ENCODE measurements around the gene CD79A.
A peak's percentile ranks its signal among the peaks of the same experiment; 100 is the strongest.
"Not testable (repeated sequence)": the region's sequence is repeated elsewhere in the genome, so short reads cannot be mapped to it uniquely, and the experiment has no call there.

CD79A gene

DNA sequence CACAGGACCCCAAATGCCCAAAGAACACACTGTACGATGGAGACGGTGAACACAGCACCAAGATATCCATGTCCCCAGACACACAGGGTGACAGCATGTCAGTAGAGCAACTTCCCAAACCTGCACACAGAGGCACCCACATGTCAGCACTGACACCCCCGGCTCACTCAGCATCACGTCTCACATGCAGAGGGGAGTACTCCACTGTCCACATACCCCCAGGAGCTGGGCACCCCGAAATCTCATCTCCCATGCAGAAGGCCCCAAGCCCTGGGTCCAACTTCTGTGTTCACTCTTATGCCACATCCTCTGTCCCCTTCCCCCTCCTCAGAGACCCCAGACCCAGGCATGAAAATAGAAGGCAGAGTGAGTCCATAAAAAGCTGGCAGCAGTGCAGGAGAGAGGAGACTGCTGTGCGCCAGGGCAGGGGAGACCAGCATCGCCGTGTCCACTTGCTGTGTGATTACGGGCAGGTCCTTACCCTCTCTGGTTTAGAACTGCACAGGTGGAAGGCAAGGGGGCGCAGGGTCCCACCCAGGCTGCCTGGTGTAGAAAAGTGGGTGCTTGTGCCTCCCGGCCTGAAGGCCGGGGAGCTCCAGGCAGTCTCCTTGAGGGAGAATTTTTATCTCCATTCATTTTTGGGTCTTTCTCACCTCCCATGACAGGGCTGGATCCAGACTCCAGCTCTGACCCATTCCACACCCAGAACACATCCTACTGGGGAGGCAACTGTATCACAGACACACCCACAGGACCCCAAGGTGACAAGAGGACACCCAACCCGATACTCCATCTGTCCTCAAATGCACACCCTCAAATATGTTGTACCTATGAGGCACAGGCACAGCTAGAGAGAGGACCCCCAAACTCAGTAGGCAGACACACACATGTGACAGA, 34.2 kb downstream of the CD79A start:
- no peaks in the 10 kb centered on the region for H3K36me3 ChIP-seq (ENCODE audit: insufficient read depth, low read length)
- H3K9me3 ChIP-seq (ENCODE audit: control insufficient read depth, insufficient read depth, low read length): no peaks in the 10 kb centered on the region
- H3K9ac ChIP-seq (ENCODE audit: low read depth, low read length): no peak overlapping the region
- peaks cover 9% of the 10 kb centered on the region for H3K4me1 ChIP-seq (ENCODE audit: insufficient read depth, low read length)

DNA sequence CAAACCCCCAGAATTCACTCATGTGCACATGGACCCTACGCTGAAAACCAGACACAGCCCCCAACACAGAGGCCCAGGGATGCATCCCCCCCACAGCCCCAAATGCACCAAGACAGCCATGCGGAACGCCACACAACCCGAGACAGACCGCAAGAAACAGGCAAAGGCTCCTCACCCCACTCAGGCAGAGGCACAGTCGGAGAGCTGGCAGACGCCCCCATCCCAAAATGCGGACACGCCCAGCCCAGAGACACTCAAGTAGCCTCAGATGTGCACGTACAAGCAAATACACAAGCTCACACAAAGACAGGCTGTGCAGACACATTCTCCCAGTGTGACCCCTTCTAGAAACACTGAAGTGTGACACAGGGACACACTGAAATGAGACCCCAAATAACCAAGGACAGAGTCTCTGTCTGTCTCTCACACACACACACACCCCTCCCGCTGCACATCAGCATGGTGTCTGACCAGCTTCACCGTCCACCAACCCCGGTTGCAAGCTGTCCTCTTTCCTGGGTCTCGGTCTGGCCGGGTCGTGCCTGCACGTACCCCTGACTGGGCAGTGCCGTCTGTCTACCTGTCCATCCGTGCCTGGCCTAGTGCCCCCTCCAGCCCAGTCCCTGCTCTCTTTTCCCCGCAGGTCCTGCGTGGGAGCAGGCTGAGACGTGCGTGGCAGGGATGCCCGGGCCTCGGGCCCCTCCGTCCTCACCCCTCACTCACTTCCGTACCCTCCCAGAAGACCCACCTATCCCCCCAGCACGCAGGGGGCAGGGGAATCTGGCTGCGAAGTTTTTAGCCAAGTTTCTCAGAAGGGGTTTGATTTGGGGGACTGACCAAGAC, 35.0 kb downstream of the CD79A start:
- peaks cover 9% of the 10 kb centered on the region for H3K4me1 ChIP-seq (ENCODE audit: insufficient read depth, low read length)
- H3K36me3 ChIP-seq (ENCODE audit: insufficient read depth, low read length): no peaks in the 10 kb centered on the region
- H3K9ac ChIP-seq (ENCODE audit: low read depth, low read length): peak overlapping the region; percentile 13; the same call in 1 of the 2 replicates
- H3K9me3 ChIP-seq (ENCODE audit: control insufficient read depth, insufficient read depth, low read length): no peaks in the 10 kb centered on the region

DNA sequence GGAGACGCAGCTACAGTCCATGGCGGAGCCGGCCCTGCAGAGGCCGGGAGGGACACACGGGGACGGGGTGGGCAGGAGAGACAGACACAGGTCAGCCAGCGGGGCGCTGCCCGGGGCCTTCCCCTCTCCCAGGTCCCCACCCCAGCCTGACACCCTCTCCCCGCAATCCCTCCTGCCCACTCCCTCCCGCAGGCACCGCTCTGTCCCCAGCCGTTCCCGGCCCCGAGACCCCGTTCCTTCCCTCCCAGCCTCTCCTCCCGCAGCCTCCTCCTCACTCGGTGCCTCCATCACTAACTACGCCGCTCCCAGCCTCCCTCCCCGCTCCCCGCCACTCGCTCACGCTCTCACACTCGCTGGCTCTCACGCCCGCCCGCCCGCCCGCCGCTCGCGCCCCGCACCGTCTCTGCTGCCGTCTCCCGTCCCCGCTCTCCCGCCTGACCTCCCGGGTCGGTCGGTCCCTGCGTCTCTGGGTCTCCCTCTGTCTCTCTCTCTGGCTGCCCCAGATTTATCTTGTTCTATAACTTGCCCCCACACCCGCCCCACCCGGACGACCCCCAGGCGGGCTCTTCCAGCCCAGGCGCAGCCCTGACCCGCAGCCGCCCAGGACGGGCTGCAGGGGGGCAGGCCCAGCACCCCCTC, 35.9 kb downstream of the CD79A start:
- Histone ChIP-seq H3K4me1 (ENCODE audit: insufficient read depth, low read length) (peaks cover 9% of the 10 kb centered on the region), H3K9me3 (ENCODE audit: control insufficient read depth, insufficient read depth, low read length) (no peaks in the 10 kb centered on the region), H3K9ac (ENCODE audit: low read depth, low read length) (peak overlapping the region; percentile 20; the same call in 1 of the 2 replicates), H3K36me3 (ENCODE audit: insufficient read depth, low read length) (no peaks in the 10 kb centered on the region)

DNA sequence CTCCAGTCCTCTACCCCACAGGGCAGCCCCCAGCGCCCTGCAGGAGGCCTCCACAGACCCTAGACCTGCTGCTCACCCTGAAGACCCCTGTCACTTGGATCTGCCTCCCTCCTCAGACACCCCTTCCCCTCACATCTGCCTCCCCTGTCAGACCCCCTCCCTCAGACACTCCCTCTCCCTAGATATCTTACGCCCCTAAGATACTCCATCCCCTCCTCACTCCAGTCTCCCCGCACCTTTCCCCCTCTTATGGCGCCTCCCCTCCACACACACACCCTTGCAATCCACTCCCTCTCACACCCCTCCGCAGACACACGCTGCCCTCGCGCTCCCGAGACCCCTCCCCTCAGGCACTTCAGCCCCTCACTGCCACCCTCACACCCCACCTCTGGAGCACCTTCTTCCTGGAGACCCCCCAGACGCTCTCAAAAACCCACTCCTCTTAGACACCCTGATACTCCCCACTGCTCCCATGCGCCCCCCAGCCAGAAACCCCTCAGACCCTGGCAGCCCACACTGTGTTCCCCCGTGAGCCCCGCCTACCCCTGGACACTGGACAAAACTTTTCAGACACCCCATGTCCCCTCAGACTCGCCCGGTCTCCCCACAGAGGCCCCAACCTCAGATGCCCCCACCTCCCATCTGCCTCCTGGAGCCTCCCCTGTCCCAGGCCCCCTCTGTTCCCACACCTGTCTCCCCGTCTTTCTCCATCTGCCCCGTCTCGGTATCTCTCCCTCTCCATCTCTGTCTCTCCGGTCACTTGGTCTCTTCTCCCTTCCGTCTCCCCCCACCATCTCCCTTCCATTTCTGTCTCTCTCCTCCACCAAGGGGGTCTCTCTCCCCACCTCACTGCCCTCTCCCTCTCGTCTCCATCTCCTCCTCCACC, 36.7 kb downstream of the CD79A start:
- no peaks in the 10 kb centered on the region for H3K36me3 ChIP-seq (ENCODE audit: insufficient read depth, low read length)
- H3K4me1 ChIP-seq (ENCODE audit: insufficient read depth, low read length): peaks cover 9% of the 10 kb centered on the region
- peak overlapping the region; percentile 20; the same call in 1 of the 2 replicates for H3K9ac ChIP-seq (ENCODE audit: low read depth, low read length)

DNA sequence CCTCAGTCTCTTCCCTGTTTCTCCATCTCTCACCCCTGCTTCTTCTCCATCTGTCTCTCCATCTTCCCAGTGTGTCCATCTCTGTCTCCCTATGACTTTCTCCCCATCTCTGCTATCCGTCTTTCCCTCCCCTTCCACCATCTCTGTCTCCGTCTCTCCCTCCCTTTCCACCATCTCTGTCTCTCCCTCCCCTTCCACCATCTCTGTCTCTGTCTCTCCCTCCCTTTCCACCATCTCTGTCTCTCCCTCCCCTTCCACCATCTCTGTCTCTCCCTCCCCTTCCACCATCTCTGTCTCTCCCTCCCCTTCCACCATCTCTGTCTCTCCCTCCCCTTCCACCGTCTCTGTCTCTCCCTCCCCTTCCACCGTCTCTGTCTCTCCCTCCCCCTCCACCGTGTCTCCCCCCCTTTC, 37.4 kb downstream of the CD79A start:
- H3K9me3 ChIP-seq (ENCODE audit: control insufficient read depth, insufficient read depth, low read length); H3K36me3 ChIP-seq (ENCODE audit: insufficient read depth, low read length); H3K9ac ChIP-seq (ENCODE audit: low read depth, low read length); H3K4me1 ChIP-seq (ENCODE audit: insufficient read depth, low read length): not testable (repeated sequence)

More for the DNA sequence above, 36.7 kb downstream of the CD79A start:
- H3K9me3 ChIP-seq (ENCODE audit: control insufficient read depth, insufficient read depth, low read length): no peaks in the 10 kb centered on the region

DNA sequence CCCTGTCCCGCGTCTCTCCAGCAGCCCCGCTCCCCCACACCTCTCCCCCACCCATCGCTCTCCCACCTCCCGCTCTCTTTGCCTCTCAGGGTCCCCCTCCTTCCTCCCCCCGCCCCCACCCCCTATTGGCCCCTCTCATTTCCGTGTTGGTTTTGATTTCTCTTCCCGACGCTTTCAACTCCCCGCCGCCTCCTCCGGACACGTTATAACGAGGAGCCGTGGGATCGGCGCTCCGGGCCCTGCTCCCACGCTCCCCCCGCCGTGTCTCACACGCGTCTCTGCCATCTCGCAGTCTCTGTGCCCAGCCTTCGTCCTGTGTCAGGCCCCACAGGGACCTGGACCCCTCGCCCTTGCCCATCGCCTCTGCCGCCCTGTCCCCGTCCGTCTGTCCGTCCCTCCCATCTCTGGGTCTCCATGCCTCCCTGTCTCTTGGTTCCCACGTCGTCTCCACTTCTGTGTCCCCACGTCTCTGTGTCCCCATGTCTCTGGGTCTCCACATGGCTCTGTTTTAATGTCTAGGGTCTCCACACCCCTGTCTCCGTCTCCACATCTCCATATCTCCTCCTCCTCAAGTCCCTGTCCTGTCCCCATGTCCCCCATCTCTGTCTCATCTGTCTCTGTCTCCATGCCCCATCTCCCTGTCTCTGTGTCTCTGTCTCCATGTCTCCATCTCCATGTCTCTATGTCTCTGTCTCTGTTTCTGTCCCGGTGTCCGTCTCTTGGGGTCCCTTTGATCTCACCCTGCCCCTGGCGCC, 38.1 kb downstream of the CD79A start:
- Histone ChIP-seq H3K36me3 (ENCODE audit: insufficient read depth, low read length) (no peaks in the 10 kb centered on the region), H3K9ac (ENCODE audit: low read depth, low read length) (peak overlapping the region; percentile 2; the same call in 1 of the 2 replicates), H3K9me3 (ENCODE audit: control insufficient read depth, insufficient read depth, low read length) (no peaks in the 10 kb centered on the region), H3K4me1 (ENCODE audit: insufficient read depth, low read length) (peaks cover 9% of the 10 kb centered on the region)

DNA sequence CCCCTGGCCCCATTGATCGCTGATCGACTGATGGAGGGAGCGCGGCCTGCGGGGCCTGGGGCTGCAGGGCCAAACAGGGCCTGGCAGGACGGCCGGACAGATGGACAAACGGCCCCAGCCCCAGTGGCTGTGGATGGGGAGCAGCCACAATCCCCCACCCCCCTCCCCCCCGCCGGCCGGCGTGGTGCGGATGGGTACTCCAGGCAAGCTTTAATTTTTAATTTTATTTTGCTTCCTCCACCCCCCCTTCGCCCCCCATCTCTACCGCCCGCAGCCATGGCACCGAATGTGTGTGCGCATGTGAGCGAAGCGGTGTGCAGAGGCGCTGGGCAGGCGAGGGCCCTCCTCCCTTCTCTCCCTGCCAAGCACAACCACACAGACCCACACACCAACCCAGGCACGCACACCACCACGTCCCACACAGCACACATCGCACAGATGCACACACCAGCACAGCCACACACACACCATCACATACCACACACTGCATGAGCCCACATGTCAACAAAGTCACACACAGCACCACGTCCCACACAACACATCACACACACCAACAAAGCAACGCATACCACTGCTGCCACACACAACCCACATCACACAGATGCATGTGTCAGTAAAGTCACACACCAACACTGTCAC, 38.8 kb downstream of the CD79A start:
- Histone ChIP-seq H3K9ac (ENCODE audit: low read depth, low read length) (no peak overlapping the region), H3K36me3 (ENCODE audit: insufficient read depth, low read length) (no peaks in the 10 kb centered on the region), H3K9me3 (ENCODE audit: control insufficient read depth, insufficient read depth, low read length) (no peaks in the 10 kb centered on the region), H3K4me1 (ENCODE audit: insufficient read depth, low read length) (peaks cover 9% of the 10 kb centered on the region)

DNA sequence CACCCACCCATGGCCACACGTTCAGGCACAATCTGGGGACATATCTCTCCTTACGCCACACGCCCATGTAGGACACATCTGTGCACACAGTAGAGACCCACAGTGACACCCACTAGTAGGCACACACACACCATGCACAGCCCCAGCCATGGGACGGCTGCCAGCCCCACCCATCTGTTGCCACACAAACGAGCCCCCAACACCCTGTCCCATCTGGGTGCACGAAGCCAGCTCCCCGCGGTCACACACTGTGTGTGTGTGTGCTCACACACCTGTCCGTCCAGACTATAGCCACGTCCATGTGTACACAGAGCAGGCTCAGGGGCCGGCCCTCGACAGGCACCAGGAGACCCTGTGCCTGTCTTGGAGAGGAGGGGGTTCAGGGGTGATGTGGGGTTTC, 40.6 kb downstream of the CD79A start:
- Histone ChIP-seq H3K9me3 (ENCODE audit: control insufficient read depth, insufficient read depth, low read length) (no peaks in the 10 kb centered on the region), H3K36me3 (ENCODE audit: insufficient read depth, low read length) (no peaks in the 10 kb centered on the region), H3K9ac (ENCODE audit: low read depth, low read length) (no peak overlapping the region), H3K4me1 (ENCODE audit: insufficient read depth, low read length) (no peaks in the 10 kb centered on the region; the same call in 1 of the 2 replicates)

DNA sequence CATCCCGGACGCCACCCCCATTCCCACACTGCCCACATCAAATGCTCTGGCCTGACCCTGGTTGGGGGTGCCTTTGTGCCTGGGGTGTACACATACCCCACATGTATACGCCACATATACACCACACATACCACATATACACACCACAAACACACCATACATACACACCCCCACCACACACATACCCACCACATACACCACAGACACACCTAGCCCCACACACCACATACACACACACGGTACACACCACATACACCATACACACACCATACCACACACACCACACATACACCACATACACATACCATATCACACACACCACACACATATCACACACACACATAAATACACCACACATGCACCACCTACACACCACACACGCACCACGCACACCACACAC, 41.0 kb downstream of the CD79A start:
- no peaks in the 10 kb centered on the region for H3K36me3 ChIP-seq (ENCODE audit: insufficient read depth, low read length)
- no peak overlapping the region for H3K9ac ChIP-seq (ENCODE audit: low read depth, low read length)
- no peaks in the 10 kb centered on the region; the same call in 1 of the 2 replicates for H3K4me1 ChIP-seq (ENCODE audit: insufficient read depth, low read length)
- H3K9me3 ChIP-seq (ENCODE audit: control insufficient read depth, insufficient read depth, low read length): no peaks in the 10 kb centered on the region

DNA sequence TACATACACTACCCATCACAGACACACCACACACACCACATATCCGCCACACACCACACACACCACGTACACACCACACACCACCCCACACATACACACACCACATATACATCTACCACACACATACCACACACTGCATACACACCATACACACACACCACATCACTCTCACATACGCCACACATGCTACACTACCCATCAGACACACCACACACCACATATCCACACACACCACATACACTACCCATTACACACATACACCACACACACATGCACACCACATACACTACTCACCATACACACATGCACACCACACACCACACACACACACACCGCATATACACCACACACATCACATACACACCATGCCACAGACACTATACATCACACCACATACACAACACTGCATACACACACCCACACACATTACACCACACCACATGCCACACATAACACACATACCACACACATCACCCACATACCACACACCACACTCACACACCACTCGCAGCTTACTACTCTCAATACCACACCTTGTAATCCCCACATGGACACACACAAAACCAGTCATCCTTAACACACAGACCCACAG, 41.7 kb downstream of the CD79A start:
- Histone ChIP-seq H3K9ac (ENCODE audit: low read depth, low read length) (no peak overlapping the region), H3K9me3 (ENCODE audit: control insufficient read depth, insufficient read depth, low read length) (no peaks in the 10 kb centered on the region), H3K36me3 (ENCODE audit: insufficient read depth, low read length) (no peaks in the 10 kb centered on the region), H3K4me1 (ENCODE audit: insufficient read depth, low read length) (no peaks in the 10 kb centered on the region; the same call in 1 of the 2 replicates)

- H3K4me1 ChIP-seq (ENCODE audit: insufficient read depth, low read length): no peaks in the 10 kb centered on the region
- H3K9ac ChIP-seq (ENCODE audit: low read depth, low read length): no peak overlapping the region
- no peaks in the 10 kb centered on the region for H3K36me3 ChIP-seq (ENCODE audit: insufficient read depth, low read length)
- H3K9me3 ChIP-seq (ENCODE audit: control insufficient read depth, insufficient read depth, low read length): no peaks in the 10 kb centered on the region
Observed at GRCh38 chr19:41919948-41920712, 43.1 kb downstream of the CD79A start.

Data from ES-I3 (cell line).